Astrocyte (in vitro differentiated cells and primary cell): Measurements from ENCODE around the gene ATP6V0E1. TPM values are rescaled to one million over a fixed set of nuclear protein-coding genes. Genes with fewer than 3 reads are reported as not detected.

Source experiments
- DNase-seq: peaks from one replicate; pipeline ENCODE4 v3.0.0-alpha.2; 2010; ENCODE audit warnings: low read depth
- FAIRE-seq: peaks from 2 replicates; lab custom pipeline; 2011; peaks lifted over from hg19 to GRCh38; lab: Jason Lieb, UNC
- H2AFZ ChIP-seq: 2 replicates; pipeline ENCODE4 v1.6.0; 2012; ENCODE audit warnings: low read depth, low read length, inconsistent platforms
- H3K27ac ChIP-seq: 2 replicates; pipeline ENCODE4 v1.5.1; 2011; ENCODE audit warnings: low read depth, low read length, inconsistent platforms
- H3K27me3 ChIP-seq: 2 replicates; pipeline ENCODE4 v1.6.0; 2011; ENCODE audit warnings: low read length, inconsistent platforms; ENCODE audit not compliant: insufficient read depth
- H3K36me3 ChIP-seq: 2 replicates; pipeline ENCODE4 v1.5.1; 2011; ENCODE audit warnings: low read length, inconsistent platforms; ENCODE audit not compliant: insufficient read depth
- H3K4me1 ChIP-seq: 2 replicates; pipeline ENCODE4 v1.5.1; 2011; ENCODE audit warnings: low read length, inconsistent platforms; ENCODE audit not compliant: insufficient read depth
- H3K4me2 ChIP-seq: 2 replicates; pipeline ENCODE4 v1.6.0; 2012; ENCODE audit warnings: low read length, inconsistent platforms
- H3K4me3 ChIP-seq: 2 replicates; pipeline ENCODE4 v1.5.1; 2011; ENCODE audit warnings: low read depth, mild to moderate bottlenecking, low read length, inconsistent platforms; ENCODE audit not compliant: insufficient read depth
- H3K79me2 ChIP-seq: 2 replicates; pipeline ENCODE4 v1.6.0; 2012; ENCODE audit warnings: mild to moderate bottlenecking, low read length, inconsistent platforms; ENCODE audit not compliant: insufficient read depth
- H3K9ac ChIP-seq: 2 replicates; pipeline ENCODE4 v1.6.0; 2012; ENCODE audit warnings: mild to moderate bottlenecking, low read length, inconsistent platforms
- H3K9me3 ChIP-seq: 2 replicates; pipeline ENCODE4 v1.5.1; 2012; ENCODE audit warnings: low read depth, mild to moderate bottlenecking, low read length, inconsistent platforms; ENCODE audit not compliant: insufficient read depth
- H4K20me1 ChIP-seq: 2 replicates; pipeline ENCODE4 v1.6.0; 2012; ENCODE audit warnings: low read length, inconsistent platforms; ENCODE audit not compliant: insufficient read depth
- H3K27ac Mint-ChIP-seq: one replicate; pipeline ENCODE4 v1.8.0; 2021; ENCODE audit warnings: mild to moderate bottlenecking, mixed read lengths; ENCODE audit not compliant: unreplicated experiment
- H3K27me3 Mint-ChIP-seq: one replicate; pipeline ENCODE4 v1.8.0; 2021; ENCODE audit warnings: low read depth, mixed read lengths; ENCODE audit not compliant: unreplicated experiment
- H3K36me3 Mint-ChIP-seq: one replicate; pipeline ENCODE4 v1.8.0; 2021; ENCODE audit warnings: low read depth, mixed read lengths; ENCODE audit not compliant: unreplicated experiment
- H3K4me1 Mint-ChIP-seq: one replicate; pipeline ENCODE4 v1.8.0; 2021; ENCODE audit warnings: low read depth, mixed read lengths; ENCODE audit not compliant: unreplicated experiment
- H3K4me3 Mint-ChIP-seq: one replicate; pipeline ENCODE4 v1.8.0; 2021; ENCODE audit warnings: mild to moderate bottlenecking, moderate library complexity, mixed read lengths; ENCODE audit not compliant: unreplicated experiment
- H3K9me3 Mint-ChIP-seq: one replicate; pipeline ENCODE4 v1.8.0; 2021; ENCODE audit warnings: mild to moderate bottlenecking, mixed read lengths; ENCODE audit not compliant: unreplicated experiment
- EZH2 ChIP-seq: IDR thresholded peaks from 2 replicates; pipeline ENCODE4 v1.6.1; 2012; ENCODE audit warnings: mild to moderate bottlenecking, low read length, inconsistent platforms; ENCODE audit not compliant: insufficient read depth
- total RNA-seq: library from RNA; stranded (reverse); gene quantifications from 2 replicates; pipeline ENCODE4 v1.2.1, GENCODE V29; 2021
- TF ChIP-seq, protein P1 (sequence below): IDR thresholded peaks from 2 replicates; pipeline ENCODE4 v1.5.1; 2011; ENCODE audit warnings: low read depth, mild to moderate bottlenecking, inconsistent platforms, low read length, moderate library complexity; ENCODE audit not compliant: insufficient read depth

The ATP6V0E1 gene
- total RNA-seq, 1 donor from 2014 or later: 327 TPM

DNA sequence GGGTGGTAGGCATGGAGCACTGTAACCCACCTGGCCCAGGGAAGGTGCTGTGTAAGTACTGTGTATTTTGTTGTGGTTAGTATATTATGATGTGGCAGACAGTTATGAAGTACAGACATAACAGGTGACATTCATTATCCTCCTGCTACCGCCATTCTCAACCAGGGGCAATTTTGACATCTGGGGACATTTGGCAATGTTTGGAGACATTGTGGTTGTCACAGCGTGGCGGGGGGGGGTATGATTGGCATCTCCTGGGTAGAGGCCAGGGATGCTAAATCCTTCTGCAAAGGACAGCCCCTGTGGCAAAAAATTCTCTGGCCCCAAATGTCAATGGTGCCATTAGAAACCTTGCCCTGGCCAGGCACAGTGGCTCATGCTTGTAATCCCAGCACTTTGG lies 34.1 kb upstream of the ATP6V0E1 start:
- no peak overlapping the region for H2AFZ ChIP-seq
- no peak overlapping the region for H3K27ac ChIP-seq
- FAIRE-seq: no peak
- H3K9ac ChIP-seq: no peak overlapping the region
- no peak overlapping the region for H3K4me3 Mint-ChIP-seq
- TF ChIP-seq EZH2: no peak
- TF ChIP-seq, protein P1, sequence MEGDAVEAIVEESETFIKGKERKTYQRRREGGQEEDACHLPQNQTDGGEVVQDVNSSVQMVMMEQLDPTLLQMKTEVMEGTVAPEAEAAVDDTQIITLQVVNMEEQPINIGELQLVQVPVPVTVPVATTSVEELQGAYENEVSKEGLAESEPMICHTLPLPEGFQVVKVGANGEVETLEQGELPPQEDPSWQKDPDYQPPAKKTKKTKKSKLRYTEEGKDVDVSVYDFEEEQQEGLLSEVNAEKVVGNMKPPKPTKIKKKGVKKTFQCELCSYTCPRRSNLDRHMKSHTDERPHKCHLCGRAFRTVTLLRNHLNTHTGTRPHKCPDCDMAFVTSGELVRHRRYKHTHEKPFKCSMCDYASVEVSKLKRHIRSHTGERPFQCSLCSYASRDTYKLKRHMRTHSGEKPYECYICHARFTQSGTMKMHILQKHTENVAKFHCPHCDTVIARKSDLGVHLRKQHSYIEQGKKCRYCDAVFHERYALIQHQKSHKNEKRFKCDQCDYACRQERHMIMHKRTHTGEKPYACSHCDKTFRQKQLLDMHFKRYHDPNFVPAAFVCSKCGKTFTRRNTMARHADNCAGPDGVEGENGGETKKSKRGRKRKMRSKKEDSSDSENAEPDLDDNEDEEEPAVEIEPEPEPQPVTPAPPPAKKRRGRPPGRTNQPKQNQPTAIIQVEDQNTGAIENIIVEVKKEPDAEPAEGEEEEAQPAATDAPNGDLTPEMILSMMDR: no peak
- H3K27me3 ChIP-seq: no peaks in the 10 kb centered on the region
- peaks cover 2% of the 10 kb centered on the region for H3K36me3 Mint-ChIP-seq
- no peaks in the 10 kb centered on the region for H3K9me3 ChIP-seq
- H3K27me3 Mint-ChIP-seq: no peaks in the 10 kb centered on the region
- H4K20me1 ChIP-seq: no peaks in the 10 kb centered on the region
- H3K4me1 Mint-ChIP-seq: peaks cover 25% of the 10 kb centered on the region
- peaks cover 38% of the 10 kb centered on the region for H3K4me1 ChIP-seq
- H3K79me2 ChIP-seq: no peaks in the 10 kb centered on the region
- H3K36me3 ChIP-seq: no peaks in the 10 kb centered on the region
- no peak overlapping the region for H3K27ac Mint-ChIP-seq
- H3K4me2 ChIP-seq: no peak overlapping the region
- H3K9me3 Mint-ChIP-seq: no peaks in the 10 kb centered on the region
- no peak for DNase-seq
- H3K4me3 ChIP-seq: no peak overlapping the region

DNA sequence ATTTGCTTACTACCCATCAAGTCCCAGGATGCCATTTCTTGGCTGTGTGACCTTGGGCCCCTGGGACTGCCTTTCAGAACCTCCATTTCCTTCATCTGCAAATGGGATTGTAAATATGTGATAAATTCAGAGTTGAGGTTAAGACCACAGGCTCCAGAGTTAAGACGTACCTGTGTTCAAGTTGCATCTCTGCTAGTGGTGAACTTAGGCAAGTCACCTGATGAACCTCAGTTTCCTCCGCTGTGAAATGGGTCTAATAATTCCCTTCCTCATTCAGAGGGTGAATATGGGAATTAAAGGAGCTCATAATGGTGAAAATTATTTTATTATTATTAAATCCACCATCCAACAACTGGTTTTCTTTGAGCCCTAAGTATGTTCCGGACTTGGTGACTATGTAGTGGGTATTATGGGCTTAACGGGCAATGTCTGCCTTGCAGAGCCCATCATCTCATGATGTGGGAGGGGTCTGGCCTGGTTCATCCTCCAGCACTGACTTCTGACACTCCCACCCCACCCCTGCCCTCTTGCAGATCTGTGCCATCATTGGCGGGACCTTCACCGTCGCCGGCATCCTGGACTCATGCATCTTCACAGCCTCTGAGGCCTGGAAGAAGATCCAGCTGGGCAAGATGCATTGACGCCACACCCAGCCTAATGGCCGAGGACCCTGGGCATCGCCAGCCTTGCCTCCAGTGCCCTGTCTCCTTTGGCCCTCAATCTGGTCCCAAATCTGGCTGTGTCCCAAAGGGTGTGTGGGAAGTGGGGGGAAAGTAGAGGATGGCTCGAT lies 33.2 kb upstream of the ATP6V0E1 start:
- H3K4me3 Mint-ChIP-seq: no peak overlapping the region
- Histone ChIP-seq H3K9ac (no peak overlapping the region), H3K79me2 (no peaks in the 10 kb centered on the region), H3K27ac (no peak overlapping the region), H3K27me3 (no peaks in the 10 kb centered on the region), H3K4me2 (no peak overlapping the region), H3K36me3 (no peaks in the 10 kb centered on the region), H2AFZ (no peak overlapping the region), H3K4me3 (no peak overlapping the region), H3K4me1 (peaks cover 38% of the 10 kb centered on the region), H3K9me3 (no peaks in the 10 kb centered on the region), H4K20me1 (no peaks in the 10 kb centered on the region)
- peaks cover 2% of the 10 kb centered on the region for H3K36me3 Mint-ChIP-seq
- no peak for DNase-seq
- H3K9me3 Mint-ChIP-seq: no peaks in the 10 kb centered on the region
- no peak for TF ChIP-seq EZH2
- TF ChIP-seq, protein P1: no peak
- FAIRE-seq: no peak
- peaks cover 23% of the 10 kb centered on the region for H3K4me1 Mint-ChIP-seq
- no peaks in the 10 kb centered on the region for H3K27me3 Mint-ChIP-seq
- no peak overlapping the region for H3K27ac Mint-ChIP-seq
